Suppressor macrophage treated with lipopolysaccharide for 1 hour (primary cell): Measurements from ENCODE around the gene DRC7.
"Not testable (repeated sequence)": the region's sequence is repeated elsewhere in the genome, so short reads cannot be mapped to it uniquely, and the experiment has no call there.

Experiments used
- DNase-seq, 3 donors: peaks; one replicate each; pipeline ENCODE4 v3.0.0-alpha.2; 2020 to 2022

DRC7 gene

GRCh38 chr16:57738844-57739243 lies 44.2 kb downstream of the DRC7 start:
- DNase-seq = no peak

GRCh38 chr16:57739756-57740422 lies 45.3 kb downstream of the DRC7 start:
- DNase-seq = no peak

- no peak for DNase-seq
Measured at GRCh38 chr16:57740423-57741071, 45.9 kb downstream of the DRC7 start.

- DNase-seq = no peak
Measured at GRCh38 chr16:57741660-57742191, 47.1 kb downstream of the DRC7 start.

GRCh38 chr16:57742543-57742942 lies 47.9 kb downstream of the DRC7 start:
- no peak for DNase-seq

GRCh38 chr16:57743458-57743857 lies 48.9 kb downstream of the DRC7 start:
- DNase-seq = no peak

GRCh38 chr16:57743886-57744641 lies 49.5 kb downstream of the DRC7 start:
- DNase-seq = no peak

- DNase-seq = no peak
Measured at GRCh38 chr16:57744642-57744903, 50.0 kb downstream of the DRC7 start.

GRCh38 chr16:57745768-57746167 lies 51.2 kb downstream of the DRC7 start:
- no peak for DNase-seq

GRCh38 chr16:57746316-57746715 lies 51.7 kb downstream of the DRC7 start:
- DNase-seq = not testable (repeated sequence)

GRCh38 chr16:57747091-57747490 lies 52.5 kb downstream of the DRC7 start:
- no peak for DNase-seq

GRCh38 chr16:57747496-57747895 lies 52.9 kb downstream of the DRC7 start:
- DNase-seq = no peak

GRCh38 chr16:57747996-57748395 lies 53.4 kb downstream of the DRC7 start:
- no peak for DNase-seq

- no peak for DNase-seq
Measured at GRCh38 chr16:57748596-57748995, 54.0 kb downstream of the DRC7 start.

GRCh38 chr16:57749101-57749692 lies 54.6 kb downstream of the DRC7 start:
- no peak for DNase-seq

GRCh38 chr16:57749856-57750452 lies 55.3 kb downstream of the DRC7 start:
- no peak for DNase-seq

- DNase-seq = no peak
Measured at GRCh38 chr16:57750796-57751538, 56.4 kb downstream of the DRC7 start.

GRCh38 chr16:57751539-57752202 lies 57.1 kb downstream of the DRC7 start:
- no peak for DNase-seq

- no peak for DNase-seq
Measured at GRCh38 chr16:57752203-57752580, 57.6 kb downstream of the DRC7 start.

- DNase-seq = no peak
Measured at GRCh38 chr16:57752581-57753447, 58.2 kb downstream of the DRC7 start.
